ENCODE data around the gene AMPD1. TPM values are rescaled to one million over a fixed set of nuclear protein-coding genes. Genes with fewer than 3 reads are reported as not detected.

AMPD1 gene
- total RNA-seq, 1 donor from 2014 or later = not detected

DNA sequence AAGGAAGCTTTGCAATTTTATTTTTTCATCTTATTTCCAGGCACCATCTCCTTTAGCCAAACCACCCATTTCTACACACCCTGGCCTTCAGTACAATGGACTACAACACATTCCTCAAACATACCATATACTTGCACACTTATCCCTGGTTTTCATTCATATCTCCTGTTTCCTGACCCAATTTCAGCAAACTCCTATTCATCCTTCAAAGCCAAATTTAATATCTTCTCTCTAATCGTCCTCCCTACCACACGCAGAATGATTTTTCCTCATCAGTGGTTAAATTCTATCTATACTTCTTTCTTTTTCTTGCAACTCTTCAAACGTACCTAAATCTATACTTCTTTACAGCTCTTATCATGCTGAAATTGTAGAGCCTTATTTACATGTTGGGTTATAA lies 28.4 kb downstream of the AMPD1 start:
- DNase-seq (ENCODE audit: low spot score) (no peak), ATAC-seq (no peak)
- intact Hi-C loops (cut with DNase I) = no loop called here

DNA sequence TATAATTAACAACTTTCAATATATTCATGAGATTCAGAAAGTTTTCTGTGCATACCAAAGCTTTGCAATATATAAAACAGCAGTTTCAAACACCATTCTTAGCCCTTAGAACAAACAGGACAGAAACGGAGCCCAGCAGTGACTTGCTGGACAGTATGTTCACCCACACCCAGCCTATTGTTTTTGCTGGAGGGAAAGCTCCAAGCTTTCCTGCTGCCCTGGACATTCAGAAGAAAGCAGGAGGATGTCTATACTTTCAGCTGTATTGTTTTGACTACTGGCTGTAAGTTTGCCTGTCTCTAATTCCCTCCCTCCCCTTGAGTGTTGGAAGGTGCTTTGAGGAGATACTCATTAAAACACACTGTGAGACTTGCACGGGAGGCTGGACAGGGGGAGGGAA lies 35.1 kb downstream of the AMPD1 start:
- intact Hi-C loops (cut with DNase I) = no loop called here
- ATAC-seq = no peak
- no peak for DNase-seq (ENCODE audit: low spot score)

DNA sequence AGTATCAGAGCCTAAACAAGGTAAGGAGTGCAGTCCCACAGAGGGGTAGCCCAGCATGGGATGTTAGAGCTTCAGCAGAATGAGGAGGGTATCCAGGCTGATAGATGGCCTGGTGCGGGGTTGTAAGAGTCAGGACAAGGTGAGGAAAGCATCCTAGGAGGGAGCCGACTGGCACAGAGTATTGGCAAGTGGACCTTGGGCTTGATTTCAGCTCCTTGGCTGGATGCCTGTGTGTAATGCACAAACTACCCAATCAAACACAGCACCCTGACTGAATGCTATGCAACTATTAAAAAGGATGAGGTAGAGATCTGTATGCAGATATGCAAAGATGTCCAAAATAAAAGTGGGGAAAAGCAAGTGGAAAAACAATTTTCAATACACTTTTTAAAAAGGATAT lies 43.5 kb downstream of the AMPD1 start:
- DNase-seq (ENCODE audit: low spot score) (no peak), ATAC-seq (no peak)
- intact Hi-C loops (cut with DNase I) = no loop called here

DNA sequence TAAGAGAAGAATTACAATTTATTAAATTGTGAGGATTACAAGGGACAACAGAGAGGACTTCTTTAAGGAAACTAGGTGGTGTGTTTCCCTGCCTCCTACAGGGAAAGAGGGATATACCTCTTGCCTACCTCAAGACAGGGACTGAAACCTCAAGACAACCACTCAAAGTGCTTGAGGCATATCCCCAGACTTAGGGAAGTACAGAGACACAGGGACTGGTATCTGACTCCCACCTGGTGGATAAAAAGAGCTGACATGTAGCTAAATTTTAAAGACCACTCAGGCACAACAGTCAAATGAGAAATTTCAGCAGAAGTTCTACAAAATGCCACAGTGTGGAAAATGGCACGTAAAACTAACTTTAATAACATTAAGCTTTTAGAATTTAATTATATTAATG lies 46.8 kb downstream of the AMPD1 start:
- intact Hi-C loops (cut with DNase I) = no loop called here
- no peak for ATAC-seq
- no peak for DNase-seq (ENCODE audit: low spot score)

DNA sequence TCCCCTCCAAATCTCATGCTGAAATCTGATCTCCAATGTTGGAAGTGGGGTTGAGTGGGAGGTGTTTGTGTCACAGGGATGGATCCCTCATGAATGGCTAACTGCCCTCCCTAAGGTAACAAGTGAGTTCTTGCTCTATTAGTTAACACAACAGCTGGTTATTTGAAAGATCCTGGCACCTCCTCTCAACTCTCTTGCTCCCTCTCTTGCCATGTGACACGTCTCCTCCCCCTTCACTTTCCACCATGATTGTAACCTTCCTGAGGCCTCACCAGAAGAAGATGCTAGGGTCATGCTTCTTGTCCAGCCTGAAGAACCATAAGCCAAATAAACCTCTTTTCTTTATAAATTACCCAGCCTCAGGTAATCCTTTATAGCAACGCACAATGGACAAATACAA lies 54.0 kb downstream of the AMPD1 start:
- DNase-seq (ENCODE audit: low spot score) = no peak
- intact Hi-C loops (cut with DNase I) = no loop called here
- ATAC-seq = no peak

DNA sequence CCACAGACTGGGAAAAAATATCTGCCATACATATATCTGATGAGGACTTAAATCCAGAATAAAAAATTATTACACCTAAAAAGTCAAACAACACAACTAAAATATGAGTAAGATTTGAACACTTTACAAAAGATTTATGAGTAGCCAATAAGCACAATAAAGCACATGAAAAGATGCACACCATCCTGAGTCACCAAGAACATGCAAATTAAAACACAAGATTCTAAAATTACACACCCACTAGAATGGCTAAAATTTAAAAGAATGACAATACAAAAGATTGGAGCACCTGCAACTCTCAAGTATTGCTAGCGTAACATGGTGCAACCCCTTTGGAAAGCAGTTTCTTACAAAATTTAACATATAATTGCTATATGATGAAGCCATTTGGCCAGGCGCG lies 56.4 kb downstream of the AMPD1 start:
- no peak for ATAC-seq
- intact Hi-C loops (cut with DNase I) = no loop called here

DNA sequence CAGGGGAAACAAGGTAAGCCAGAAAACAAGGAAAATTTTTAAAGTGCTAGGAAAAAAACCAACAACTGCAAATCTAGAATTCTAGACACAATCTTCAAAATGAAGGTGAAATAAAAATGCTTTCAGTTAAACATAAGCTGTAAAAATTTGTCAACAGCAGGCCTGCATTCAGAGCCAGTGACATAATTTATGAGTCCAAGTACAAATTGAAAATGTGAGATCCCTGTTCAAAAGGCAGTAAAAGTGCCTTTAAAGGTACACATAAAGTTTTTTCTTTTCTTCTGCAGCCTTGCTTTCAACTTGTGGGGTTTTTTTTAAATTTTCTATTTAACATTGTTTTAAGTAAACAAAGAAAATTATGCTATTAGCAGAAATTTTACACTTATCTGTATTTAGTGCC lies 62.9 kb downstream of the AMPD1 start:
- DNase-seq (ENCODE audit: low spot score) = no peak
- intact Hi-C loops (cut with DNase I) = no loop called here
- ATAC-seq = no peak

More for the DNA sequence above, 56.4 kb downstream of the AMPD1 start:
- no peak for DNase-seq (ENCODE audit: low spot score)

DNA sequence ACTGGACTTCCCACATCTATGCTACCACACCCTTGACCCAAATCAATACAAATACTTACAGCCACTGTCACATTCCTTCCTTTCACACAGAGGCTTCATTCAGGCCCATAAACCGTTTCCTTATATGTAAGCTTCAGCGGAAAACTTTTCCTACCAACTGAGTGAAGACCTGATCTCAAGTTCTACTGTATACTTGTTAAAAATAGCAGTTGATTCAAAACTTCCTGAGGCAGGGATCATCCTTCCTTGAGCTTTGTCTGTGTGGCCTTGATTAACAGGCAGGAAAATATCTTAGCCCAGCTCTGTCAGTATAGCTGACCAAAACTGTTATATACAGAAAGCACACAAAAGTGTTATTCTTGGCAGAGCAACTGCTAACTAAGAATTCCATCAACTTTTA lies 68.2 kb downstream of the AMPD1 start:
- intact Hi-C loops (cut with DNase I) = no loop called here
- no peak for ATAC-seq
- DNase-seq (ENCODE audit: low spot score) = no peak

DNA sequence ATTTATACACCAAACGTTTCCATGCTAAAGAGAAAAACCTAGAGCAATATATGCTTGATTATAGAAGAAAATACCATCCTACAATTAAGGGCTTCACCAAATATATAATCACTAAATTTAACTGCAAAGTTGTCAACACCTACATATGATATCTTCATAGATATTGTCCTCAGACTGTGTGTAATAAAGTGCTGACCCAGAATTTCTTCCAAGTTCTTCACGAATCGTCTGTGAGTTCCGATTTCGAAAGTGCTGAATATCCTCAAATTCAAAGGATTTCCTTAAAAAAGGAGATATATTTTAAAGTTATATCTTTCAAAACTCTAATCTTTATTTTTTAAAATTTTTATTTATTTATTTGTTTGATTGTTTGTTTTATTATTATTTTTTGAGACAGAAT lies 72.0 kb downstream of the AMPD1 start:
- no peak for ATAC-seq
- intact Hi-C loops (cut with DNase I) = no loop called here
- DNase-seq (ENCODE audit: low spot score) = no peak

Other genes with a start within 250 kb of the AMPD1 start
- gene TRIM33, start 184.3 kb downstream of the AMPD1 start, total RNA-seq = 41.4 TPM
- gene BCAS2, start 113.9 kb downstream of the AMPD1 start, total RNA-seq = 25.2 TPM
- gene DENND2C, start 25.5 kb downstream of the AMPD1 start, total RNA-seq = 4.5 TPM
- 19.4 TPM for gene NRAS, start 21.2 kb upstream of the AMPD1 start, total RNA-seq
- 592 TPM for gene CSDE1, start 62.4 kb upstream of the AMPD1 start, total RNA-seq
- gene SIKE1, start 85.1 kb upstream of the AMPD1 start, total RNA-seq = 35.4 TPM
- not detected for gene SYCP1, start 159.3 kb upstream of the AMPD1 start, total RNA-seq

All from sciatic nerve (tissue), 2 donors.